ENCODE measurements around the gene PPP1R26.
"Not testable (repeated sequence)": the region's sequence is repeated elsewhere in the genome, so short reads cannot be mapped to it uniquely, and the experiment has no call there.

PPP1R26 gene

DNA sequence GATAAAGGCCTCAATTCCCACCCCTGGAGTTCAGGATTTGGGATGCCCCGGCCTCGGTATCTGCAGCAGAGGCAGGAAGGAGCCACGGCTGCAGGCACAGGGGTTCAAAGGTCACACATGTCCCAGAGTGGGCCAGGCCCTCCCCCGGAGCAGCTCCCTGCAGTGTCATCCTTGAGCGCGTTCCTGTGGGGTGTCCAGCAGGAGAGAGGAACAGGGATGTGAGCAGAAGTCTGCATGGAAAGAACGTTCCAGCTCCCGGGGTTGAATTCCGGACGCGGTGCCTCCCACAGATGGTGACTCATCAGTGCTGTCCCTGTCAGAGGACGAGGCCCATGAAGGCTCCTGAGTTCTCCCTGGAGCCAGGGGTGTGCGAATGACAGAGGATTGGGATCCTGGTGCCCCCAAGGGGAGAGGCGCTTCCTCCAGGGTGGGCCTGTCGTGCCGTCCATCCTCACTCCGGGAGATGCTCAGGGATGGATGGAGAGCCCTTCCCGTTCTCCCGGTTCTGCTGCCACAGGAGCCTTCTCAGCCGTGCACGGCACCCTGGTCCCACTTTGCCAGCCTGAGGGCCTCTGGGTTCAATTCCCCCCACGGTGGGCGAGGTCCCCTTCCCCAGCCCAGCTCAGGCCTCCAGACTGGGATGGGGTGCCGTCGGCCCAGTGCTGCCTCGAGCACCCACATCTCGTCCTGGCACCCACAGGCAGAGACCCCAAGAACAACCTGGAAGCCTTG is 44.7 kb downstream of the PPP1R26 start:
- no peak for FAIRE-seq

DNA sequence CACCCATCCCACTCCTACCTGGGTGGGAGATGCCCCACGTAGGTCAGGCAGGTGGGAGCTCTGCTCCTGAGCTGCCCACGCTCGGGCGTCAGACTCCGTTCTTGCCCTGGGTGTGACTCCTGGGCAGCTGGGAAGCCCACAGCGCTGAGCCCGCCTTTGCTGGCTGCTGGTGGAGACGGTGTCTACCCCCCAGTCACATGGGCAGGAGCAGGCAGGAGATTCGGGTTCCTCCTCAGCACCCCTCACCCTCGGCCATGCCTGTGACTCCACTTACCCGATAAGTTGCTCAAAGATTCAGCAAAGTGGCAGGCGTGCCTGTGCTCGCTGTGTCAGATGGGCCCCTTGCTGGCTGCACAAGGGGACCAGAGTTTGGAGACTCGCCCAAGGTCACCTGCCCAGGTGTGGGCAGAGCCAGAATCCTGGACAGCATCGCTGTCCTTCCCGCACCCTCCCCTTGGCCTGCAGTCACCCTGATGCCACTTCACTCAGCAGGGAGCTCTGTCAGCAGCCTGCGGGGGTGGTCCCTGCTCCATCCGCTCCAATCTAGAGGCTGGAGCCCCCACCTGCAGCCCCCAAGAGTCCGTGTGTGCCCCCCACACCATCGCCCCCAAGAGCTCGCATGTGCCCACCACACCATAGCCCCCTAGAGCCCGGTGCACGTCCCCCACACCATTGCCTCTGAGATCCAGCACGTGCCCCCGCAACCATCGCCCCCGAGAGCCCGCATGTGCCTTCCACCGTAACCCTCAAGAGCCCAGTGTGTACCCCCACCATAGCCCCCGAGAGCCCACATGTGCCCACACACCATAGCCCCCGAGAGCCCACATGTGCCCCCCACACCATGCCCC is 45.9 kb downstream of the PPP1R26 start:
- no peak for FAIRE-seq

DNA sequence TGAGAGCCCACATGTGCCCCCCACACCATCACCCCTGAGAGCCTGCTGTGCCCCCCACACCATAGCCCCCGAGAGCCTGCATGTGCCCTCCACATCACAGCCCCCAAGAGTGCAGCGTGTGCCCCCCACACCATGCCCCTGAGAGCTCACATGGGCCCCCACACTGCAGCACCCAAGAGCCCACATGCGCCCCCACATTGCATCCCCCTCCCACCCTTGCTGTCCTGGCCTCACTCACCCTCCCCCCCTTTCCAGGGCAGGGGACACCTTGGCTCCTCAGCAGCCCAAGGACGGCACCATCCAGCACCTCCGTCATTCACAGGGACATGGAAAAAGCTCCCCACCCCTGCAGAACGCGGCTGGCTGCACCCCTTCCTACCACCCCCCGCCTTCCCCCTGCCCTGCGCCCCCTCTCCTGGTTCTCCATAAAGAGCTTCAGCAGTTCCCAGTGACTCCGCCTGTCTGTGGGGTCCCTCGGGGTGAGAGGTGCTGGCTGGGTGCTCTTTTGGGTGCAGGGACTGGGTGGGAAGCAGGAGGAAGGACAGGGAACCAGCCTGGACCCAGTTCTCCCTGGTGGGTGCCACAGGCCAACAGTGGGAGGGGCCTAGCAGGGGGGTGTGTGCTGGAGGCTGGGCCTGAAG is 46.6 kb downstream of the PPP1R26 start:
- FAIRE-seq, result no peak

DNA sequence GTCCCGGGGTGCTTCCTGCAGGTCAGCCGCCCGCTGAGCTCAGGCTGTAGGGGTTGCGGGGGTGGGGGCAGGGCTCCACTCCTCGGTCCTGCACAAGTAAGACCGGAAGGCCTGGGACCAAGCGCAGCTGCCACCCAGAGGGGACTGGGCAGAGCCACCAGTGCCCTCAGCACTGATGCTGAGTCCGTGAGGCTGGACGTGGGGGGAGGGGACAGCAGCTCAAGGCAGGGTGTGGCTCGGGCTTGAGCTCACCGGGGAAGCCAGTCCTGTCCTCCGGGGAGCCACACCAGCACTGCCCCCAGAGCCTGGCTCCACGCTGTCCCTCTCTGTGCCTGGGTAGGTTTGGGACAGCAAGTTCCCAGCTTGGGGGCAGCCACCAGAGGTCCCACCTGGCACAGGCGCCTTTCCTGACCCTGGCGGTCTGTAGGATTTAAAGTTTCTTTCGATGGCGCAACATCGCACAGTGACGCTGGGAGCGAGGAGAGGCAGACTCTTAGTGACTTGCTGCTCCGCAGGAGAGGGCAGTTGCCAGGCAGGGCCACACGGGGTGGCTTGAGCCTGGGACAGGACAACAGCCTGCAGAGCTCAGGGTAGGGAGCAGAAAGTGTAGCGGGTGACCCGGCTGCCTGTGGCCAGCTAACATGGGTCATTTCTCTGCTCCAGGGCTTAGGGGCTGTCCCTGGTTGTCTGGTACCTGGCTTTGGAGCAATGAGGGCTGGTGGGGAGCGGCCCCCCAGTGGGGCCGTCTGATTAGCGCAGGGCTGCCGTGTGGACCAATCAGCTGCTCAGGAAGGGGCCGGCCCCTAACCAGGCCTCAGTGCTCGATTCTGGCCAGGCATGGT is 47.4 kb downstream of the PPP1R26 start:
- FAIRE-seq, result no peak

DNA sequence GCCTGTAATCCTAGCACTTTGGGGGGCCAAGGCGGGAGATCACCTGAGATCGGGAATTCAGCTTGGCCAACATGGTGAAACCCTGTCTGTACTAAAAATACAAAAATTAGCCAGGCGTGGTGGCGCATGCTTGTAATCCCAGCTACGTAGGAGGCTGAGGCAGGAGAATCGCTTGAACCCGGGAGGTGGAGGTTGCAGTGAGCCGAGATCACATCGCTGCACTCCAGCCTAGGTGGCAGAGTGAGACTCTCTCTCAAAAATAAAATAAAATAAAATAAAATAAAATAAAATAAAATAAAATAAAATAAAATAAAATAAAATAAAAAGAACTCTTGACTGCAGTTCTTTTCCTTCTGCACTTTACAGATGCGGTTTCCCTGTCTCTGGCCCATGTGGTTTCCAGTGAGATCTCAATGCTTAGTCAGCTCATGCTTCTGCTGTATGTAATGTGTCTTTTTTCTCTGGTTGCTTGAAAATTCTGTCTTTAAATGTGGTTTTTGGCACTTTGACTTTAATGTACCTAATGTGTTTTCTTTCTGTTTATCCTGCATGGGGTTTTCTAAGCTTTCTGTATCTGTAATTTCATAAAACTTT is 49.4 kb downstream of the PPP1R26 start:
- not testable (repeated sequence) for FAIRE-seq

DNA sequence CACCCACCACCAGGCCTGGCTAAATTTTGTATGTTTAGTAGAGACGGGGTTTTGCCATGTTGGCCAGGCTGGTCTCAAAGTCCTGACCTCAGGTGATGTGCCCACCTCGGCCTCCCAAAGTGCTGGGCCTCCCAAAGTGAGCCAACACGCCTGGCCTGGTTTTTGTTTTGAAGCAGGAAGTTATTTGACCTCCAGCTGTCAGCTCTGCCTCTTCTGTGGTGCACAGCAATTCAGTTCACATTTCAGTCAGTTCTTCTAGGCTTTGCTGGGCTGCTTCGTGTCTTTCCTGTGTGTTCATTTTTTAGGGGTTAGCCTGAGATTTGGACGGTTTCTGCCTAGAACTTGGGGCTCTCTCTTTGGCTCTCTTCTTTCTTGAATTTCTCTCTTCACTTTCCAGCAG is 50.6 kb downstream of the PPP1R26 start:
- FAIRE-seq, result no peak

DNA sequence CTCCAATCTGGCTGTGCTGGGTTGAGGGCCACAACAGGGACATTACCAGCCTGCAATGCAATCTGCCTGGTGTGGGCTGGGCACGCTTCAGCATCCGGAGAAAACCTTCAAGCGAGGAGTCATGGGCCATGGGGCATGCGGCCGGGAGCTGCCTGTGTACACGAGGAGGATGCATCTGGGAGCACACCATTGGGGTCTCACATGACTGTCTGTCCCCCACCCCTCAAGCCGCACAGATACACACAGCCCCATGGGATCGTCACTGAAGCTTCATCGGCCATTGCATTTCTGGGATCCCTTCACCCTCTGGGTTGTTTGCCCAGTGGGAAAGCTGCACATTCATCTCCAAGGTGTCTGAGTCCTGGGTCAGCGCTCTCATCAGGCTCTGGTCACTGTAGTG is 51.5 kb downstream of the PPP1R26 start:
- FAIRE-seq, result no peak

DNA sequence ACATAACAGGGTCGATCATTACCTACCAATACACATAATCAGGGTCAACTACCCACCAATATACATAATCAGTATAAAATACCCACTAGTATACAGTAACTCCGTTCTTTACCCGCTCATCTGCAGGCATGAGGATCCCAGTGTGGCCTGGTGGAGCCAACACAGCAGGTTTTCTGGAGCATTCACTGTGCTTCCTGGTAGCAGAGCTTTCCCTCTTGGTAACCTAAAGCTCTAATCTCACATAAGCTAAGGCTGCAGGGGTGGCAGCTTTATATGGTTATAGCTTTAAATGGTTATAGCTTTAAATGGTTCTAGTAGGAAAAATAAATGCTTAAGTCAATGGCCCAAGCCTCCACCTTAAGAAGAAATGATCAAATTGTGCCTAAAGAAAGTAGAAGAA is 53.5 kb downstream of the PPP1R26 start:
- FAIRE-seq, result no peak

DNA sequence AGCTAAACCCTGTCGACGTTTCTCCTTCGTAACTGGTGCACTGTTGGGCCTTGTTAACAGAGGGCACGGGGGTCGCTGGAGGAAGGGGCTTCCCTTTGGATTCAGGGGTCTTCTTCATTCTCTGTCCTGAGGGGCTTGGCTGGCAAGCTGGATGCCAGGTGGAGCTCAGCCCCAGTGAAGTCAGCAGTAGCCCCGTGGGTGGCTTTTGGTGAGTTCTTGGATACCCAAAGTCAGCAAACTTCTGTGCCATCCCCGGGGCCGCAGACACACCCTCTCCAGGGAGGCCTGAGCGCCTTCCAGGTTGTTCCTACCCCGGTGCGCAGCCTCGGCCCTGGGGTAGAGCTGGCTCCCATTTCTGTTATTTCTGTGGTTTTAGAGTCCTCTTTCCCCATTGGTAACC is 54.1 kb downstream of the PPP1R26 start:
- no peak for FAIRE-seq

DNA sequence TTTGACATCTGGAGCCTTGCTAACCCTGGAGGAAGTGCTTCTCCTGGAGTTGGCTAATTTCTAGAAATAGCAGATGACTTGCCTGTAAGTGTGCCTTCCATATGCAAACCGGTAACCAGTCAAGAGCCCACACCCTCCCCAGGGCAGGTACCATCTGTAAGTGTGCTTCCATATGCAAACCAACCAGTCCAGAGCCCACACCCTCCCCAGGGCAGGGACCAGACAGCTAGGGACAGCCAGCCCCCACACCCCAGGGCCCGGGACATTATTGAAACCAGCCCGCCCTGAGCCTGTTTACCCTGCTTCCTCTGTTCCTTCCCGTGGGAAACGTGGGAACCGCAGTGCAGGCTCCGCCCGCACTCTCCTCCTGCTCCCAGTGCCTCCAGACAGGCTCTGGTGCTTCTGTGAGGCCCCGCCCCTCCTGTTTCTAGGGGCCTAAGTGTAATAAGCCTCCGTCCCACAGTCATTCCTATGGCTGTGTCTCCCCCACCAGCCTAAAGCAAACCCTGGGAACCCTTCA is 54.7 kb downstream of the PPP1R26 start:
- not testable (repeated sequence) for FAIRE-seq

DNA sequence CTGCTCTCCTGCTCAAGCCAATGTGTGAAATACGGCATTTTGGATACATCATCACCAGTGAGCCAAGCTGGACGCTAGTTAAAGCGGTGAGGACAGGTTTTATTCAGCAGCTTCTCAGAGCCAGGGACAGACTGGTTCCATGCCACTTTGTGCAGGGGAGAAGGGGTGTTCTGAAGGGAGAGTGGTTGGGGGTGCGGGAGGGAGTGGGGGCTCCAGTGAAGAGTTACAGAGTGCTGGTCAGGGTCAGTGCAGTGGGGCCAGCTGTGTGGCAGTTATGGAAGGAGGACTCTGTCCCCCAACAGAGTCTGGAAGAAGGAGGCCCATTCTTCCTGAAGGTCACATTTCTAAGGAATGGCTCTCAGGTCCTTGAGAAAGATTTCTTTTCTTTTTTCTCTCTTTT is 55.2 kb downstream of the PPP1R26 start:
- FAIRE-seq, result not testable (repeated sequence)

DNA sequence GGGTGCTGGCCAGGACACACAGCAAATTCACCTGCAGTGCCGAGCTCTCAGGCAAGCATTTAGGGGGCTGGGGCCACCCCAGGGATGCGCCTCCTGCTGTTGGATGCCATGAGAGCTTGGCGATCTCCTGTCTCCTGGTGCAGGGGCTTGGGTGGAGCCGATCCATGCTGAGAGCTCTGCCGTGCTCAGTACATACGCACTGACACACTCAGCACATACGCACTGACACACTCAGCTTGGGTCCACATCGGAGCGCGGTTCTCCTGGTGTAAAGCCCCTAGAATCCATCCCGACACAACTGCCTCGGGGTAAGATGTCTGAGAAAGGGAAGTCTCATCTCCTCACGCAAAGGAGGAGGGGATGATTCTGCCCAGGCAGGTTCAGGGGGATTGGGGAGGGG is 56.0 kb downstream of the PPP1R26 start:
- FAIRE-seq, result not testable (repeated sequence)

DNA sequence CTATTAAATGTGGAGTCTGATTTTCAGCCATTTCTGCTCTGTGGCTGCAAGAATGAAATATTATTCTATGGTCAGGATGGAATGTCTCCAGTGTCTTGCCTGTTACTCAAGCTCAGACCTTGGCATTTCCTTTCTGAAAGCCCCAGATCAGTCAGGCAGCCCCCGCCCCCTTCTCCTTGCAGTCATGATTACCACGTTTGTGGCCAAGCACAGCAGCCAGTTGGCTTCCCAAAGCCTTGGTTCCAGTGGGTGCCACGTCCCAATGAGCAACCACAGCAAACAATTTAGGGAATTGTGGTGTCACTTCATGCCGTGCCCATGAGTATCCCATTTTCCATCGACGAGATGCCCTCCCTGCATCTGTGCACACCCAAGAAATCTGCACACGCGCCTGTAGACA is 56.6 kb downstream of the PPP1R26 start:
- FAIRE-seq, result no peak
